Measurements from ENCODE around the gene CXorf38. TPM values are rescaled to one million over a fixed set of nuclear protein-coding genes. Genes with fewer than 3 reads are reported as not detected.

Gene CXorf38
- total and polyA plus RNA-seq, 2 experiments from 2014 or later: 6.5 to 8.8 TPM

GRCh38 chrX:40580537-40581335, 66.6 kb downstream of the CXorf38 start, which contains the start of gene ATP6AP2:
TSS of gene ATP6AP2 (plus strand) at chrX:40580970. CDS start at chrX:40581066, 96 bp downstream.
- Histone ChIP-seq H3K9me2 (ENCODE audit: insufficient read depth) (no peaks in the 10 kb centered on the region), H2AFZ (0 out of 2 replicates have a peak within 1 kb of the TSS, but pooled peaks have one; percentile 52), H3F3A (replicated peaks; ENCODE audit: low read depth) (no peaks in the 10 kb centered on the region), H3K27me3 (ENCODE audit: insufficient read depth) (no peaks in the 10 kb centered on the region), H3K27ac (ENCODE audit: low read depth) (no peak within 1 kb of the TSS), H3K79me2 (replicated peaks; ENCODE audit: insufficient read depth) (peaks cover 40% of the 10 kb centered on the region), H4K20me1 (replicated peaks; ENCODE audit: insufficient read depth) (no peaks in the 10 kb centered on the region; the same call in 1 of the 2 replicates), H3K4me2 (peak within 1 kb of the TSS; percentile 83), H3K36me3 (ENCODE audit: insufficient read depth) (no peaks in the 10 kb centered on the region), H3K4me1 (ENCODE audit: insufficient read depth) (no peaks in the 10 kb centered on the region), H3K4me3 (peak within 1 kb of the TSS; percentile 71)
- no peak for TF ChIP-seq CTCF (conservative IDR thresholded peaks at IDR 0.05; ENCODE audit: low read depth in 2 of 2)
- no peak for TF ChIP-seq ZNF114 (CRISPR knock-in tag; IDR thresholded peaks at IDR 0.05)
- TF ChIP-seq ZNF331 (CRISPR knock-in tag; IDR thresholded peaks at IDR 0.05; ENCODE audit: low read depth): no peak
- no peak for TF ChIP-seq ZNF462 (CRISPR knock-in tag; IDR thresholded peaks at IDR 0.05)
- peak; percentile 90 for TF ChIP-seq CREB1 (CRISPR knock-in tag; IDR thresholded peaks at IDR 0.05; ENCODE audit: low read depth)
- TF ChIP-seq ETS1 (IDR thresholded peaks at IDR 0.05): 0 out of 2 replicates have a peak, but pooled peaks have one; percentile 41
- TF ChIP-seq EZH2phosphoT487 (IDR thresholded peaks at IDR 0.05; ENCODE audit: unreplicated experiment): no peak
- TF ChIP-seq STAT1 (IDR thresholded peaks at IDR 0.05; ENCODE audit: unreplicated experiment): no peak
- TF ChIP-seq REST (IDR thresholded peaks at IDR 0.05; ENCODE audit: unreplicated experiment): no peak
- no peak for TF ChIP-seq EZH2 (IDR thresholded peaks at IDR 0.05; ENCODE audit: low read depth, unreplicated experiment)
- peak; percentile 72 for TF ChIP-seq POLR2AphosphoS5 (IDR thresholded peaks at IDR 0.05; ENCODE audit: low read depth)
- Mint-ChIP-seq H3K4me3 (peak within 1 kb of the TSS; percentile 83), H3K27ac (peak within 1 kb of the TSS; percentile 67), H3K27me3 (ENCODE audit: insufficient read depth, low read depth, poor library complexity) (peaks cover 1% of the 10 kb centered on the region), H3K9me3 (no peaks in the 10 kb centered on the region), H3K4me1 (peaks cover 6% of the 10 kb centered on the region; the same call in 1 of the 3 replicates), H3K36me3 (ENCODE audit: low read depth) (no peaks in the 10 kb centered on the region)
- peak; percentile 94 for DNase-seq (ENCODE audit: low spot score)
- ATAC-seq: peak; percentile 97

All from GM23338 (cell line).